Endothelial cell of umbilical vein (primary cell): ENCODE measurements around the gene AJAP1. TPM values are rescaled to one million over a fixed set of nuclear protein-coding genes. Genes with fewer than 3 reads are reported as not detected.

Experiments
- BruUV-seq: library from RNA; stranded (reverse); fragments of 400-500 nt; replicated peaks from 2 replicates; lab custom pipeline; 2021; lab: Mats Ljungman, UMichigan
- CTCF ChIA-PET: fragments of 300-600, 350-600 bp; sonication (Branson Sonifier 250); formaldehyde crosslinking; loops from one replicate; lab custom pipeline; 2021; ENCODE audit warnings: antibody characterized with exemption, inconsistent platforms; lab: Charles Lee
- POLR2A ChIA-PET: fragments of 300-600, 350-600 bp; sonication (Branson Sonifier 250); formaldehyde crosslinking; loops from one replicate; lab custom pipeline; 2021; ENCODE audit warnings: antibody characterized with exemption, inconsistent platforms; lab: Charles Lee
- DNase-seq: peaks from one replicate; pipeline ENCODE4 v3.0.0-alpha.2; 2011; ENCODE audit warnings: low read depth, low spot score
- FAIRE-seq: peaks from 2 replicates; lab custom pipeline; 2011; peaks lifted over from hg19 to GRCh38; lab: Jason Lieb, UNC
- H2AFZ ChIP-seq: 2 replicates; pipeline ENCODE4 v1.6.0; 2012; ENCODE audit warnings: low read depth, low read length, control low read depth, inconsistent platforms
- H3K27ac ChIP-seq: 2 replicates; pipeline ENCODE4 v1.5.1; 2011; ENCODE audit warnings: low read depth, mild to moderate bottlenecking, control low read depth, low read length, moderate library complexity; ENCODE audit not compliant: insufficient read depth
- H3K27me3 ChIP-seq, 2 experiments: 2 replicates each; pipeline versions ENCODE4 v1.6.0 to v1.6.1; 2011; ENCODE audit warnings: low read length in 2 of 2, mixed read lengths in 1 of 2; ENCODE audit not compliant: control insufficient read depth in 2 of 2, insufficient read depth in 2 of 2
- H3K36me3 ChIP-seq, 2 experiments: 2 replicates in 1 of 2; 3 replicates in 1 of 2; pipeline ENCODE4 v1.5.1; 2011; ENCODE audit warnings: low read length in 2 of 2, mild to moderate bottlenecking in 1 of 2, moderate library complexity in 1 of 2; ENCODE audit not compliant: control insufficient read depth in 2 of 2, insufficient read depth in 2 of 2; ENCODE audit errors: extremely low read depth in 1 of 2
- H3K4me1 ChIP-seq: 3 replicates; pipeline ENCODE4 v1.5.1; 2011; ENCODE audit warnings: mild to moderate bottlenecking, low read length; ENCODE audit not compliant: control insufficient read depth, insufficient read depth; ENCODE audit errors: extremely low read depth
- H3K4me2 ChIP-seq: 2 replicates; pipeline ENCODE4 v1.6.1; 2011; ENCODE audit warnings: low read length, control low read depth, mixed read lengths; ENCODE audit not compliant: insufficient read depth
- H3K4me3 ChIP-seq, 3 experiments: fragments of 200-600 bp in 1 of 3; sonication (generic), shearing (Covaris generic) in 1 of 3; replicated peaks in 1 of 3; 2 replicates each; pipeline ENCODE4 v1.5.1; 2011 to 2016; ENCODE audit warnings: control low read depth in 3 of 3, low read length in 3 of 3, mild to moderate bottlenecking in 2 of 3, inconsistent platforms in 1 of 3, low read depth in 1 of 3, moderate library complexity in 1 of 3; ENCODE audit not compliant: insufficient read depth in 1 of 3
- H3K79me2 ChIP-seq: 2 replicates; pipeline ENCODE4 v1.6.0; 2012; ENCODE audit warnings: low read length, inconsistent platforms; ENCODE audit not compliant: control insufficient read depth, insufficient read depth
- H3K9ac ChIP-seq: replicated peaks from 2 replicates; pipeline ENCODE3; 2011; ENCODE audit warnings: low read length, control low read depth; ENCODE audit not compliant: insufficient read depth; ENCODE audit errors: extremely low read depth
- H3K9me1 ChIP-seq: replicated peaks from 3 replicates; pipeline ENCODE4 v1.6.0; 2011; ENCODE audit warnings: mild to moderate bottlenecking, low read length; ENCODE audit not compliant: control insufficient read depth, insufficient read depth; ENCODE audit errors: extremely low read depth
- H3K9me3 ChIP-seq: replicated peaks from 2 replicates; pipeline ENCODE4 v1.5.1; 2012; ENCODE audit warnings: low read length, inconsistent platforms; ENCODE audit not compliant: control insufficient read depth, insufficient read depth
- H4K20me1 ChIP-seq: replicated peaks from 2 replicates; pipeline ENCODE3; 2011; ENCODE audit warnings: mild to moderate bottlenecking, low read length; ENCODE audit not compliant: control insufficient read depth, insufficient read depth; ENCODE audit errors: extremely low read depth
- CTCF ChIP-seq, 2 donors: IDR thresholded peaks; 1 replicate in 1 of 2; 2 replicates in 1 of 2; pipeline ENCODE4 v1.5.1; 2011; ENCODE audit warnings: low read length in 2 of 2, mild to moderate bottlenecking in 2 of 2, moderate library complexity in 2 of 2, control low read depth in 1 of 2, inconsistent platforms in 1 of 2, low read depth in 1 of 2; ENCODE audit not compliant: insufficient read depth in 1 of 2; ENCODE audit errors: extremely low read depth in 1 of 2
- EZH2 ChIP-seq: IDR thresholded peaks from 2 replicates; pipeline ENCODE4 v1.6.1; 2012; ENCODE audit warnings: borderline replicate concordance, low read depth, mild to moderate bottlenecking, moderate library complexity, low read length, inconsistent platforms; ENCODE audit not compliant: severe bottlenecking
- FOS ChIP-seq: IDR thresholded peaks from 2 replicates; pipeline ENCODE4 v1.6.1; 2011; ENCODE audit warnings: mild to moderate bottlenecking, low read length, moderate library complexity, borderline replicate concordance; ENCODE audit not compliant: insufficient read depth
- GATA2 ChIP-seq: IDR thresholded peaks from 2 replicates; pipeline ENCODE4 v1.7.0; 2011; ENCODE audit warnings: low read depth, mild to moderate bottlenecking, moderate library complexity, mixed read lengths, low read length; ENCODE audit not compliant: insufficient read length, insufficient read depth
- JUN ChIP-seq: IDR thresholded peaks from 2 replicates; pipeline ENCODE4 v1.6.1; 2011; ENCODE audit warnings: borderline replicate concordance, low read depth; ENCODE audit not compliant: insufficient read length, insufficient read depth
- MAX ChIP-seq: IDR thresholded peaks from 2 replicates; pipeline ENCODE4 v1.6.1; 2011; ENCODE audit not compliant: insufficient read depth, insufficient read length
- MYC ChIP-seq: IDR thresholded peaks from one replicate; pipeline ENCODE4 v1.6.1; 2011; ENCODE audit warnings: mild to moderate bottlenecking, low read depth, low read length
- POLR2A ChIP-seq: IDR thresholded peaks from 2 replicates; pipeline ENCODE4 v1.6.1; 2012; ENCODE audit warnings: low read depth, mild to moderate bottlenecking, control low read depth, low read length
- POLR2AphosphoS5 ChIP-seq: IDR thresholded peaks from 2 replicates; pipeline ENCODE4 v1.6.1; 2012; ENCODE audit warnings: low read depth, mild to moderate bottlenecking, control low read depth, low read length, moderate library complexity; ENCODE audit not compliant: insufficient read depth
- dilution Hi-C: fragments of 300-500 bp; cut with MboI; formaldehyde crosslinking; loops from one replicate; pipeline ENCODE4 v1.15.0; 2019; ENCODE audit warnings: low sequenced_read_pairs; ENCODE audit not compliant: extremely low pct_ligation_motif_present
- intact Hi-C: fragments of 100-400 bp; cut with micrococcal nuclease; formaldehyde crosslinking; loops from one replicate; pipeline ENCODE4 v1.10.0; 2022
- polyA plus RNA-seq, 4 experiments: library from polyadenylated mRNA; depleted of rRNA in 3 of 4; stranded (reverse) in 3 of 4; unstranded in 1 of 4; fragments of >200 nt; gene quantifications; 2 replicates each; pipeline versions ENCODE4 v1.2.1 to v1.2.3, GENCODE V29; 2011 to 2012; ENCODE audit warnings: missing spikeins in 1 of 4
- total RNA-seq: library from RNA; stranded (reverse); gene quantifications from 2 replicates; pipeline ENCODE4 v1.2.3, GENCODE V29; 2021

AJAP1 gene
- total and polyA plus RNA-seq, 2 donors (not counting 3 experiments of a cell fraction or from before 2014, with no cell fraction given) = not detected

- Histone ChIP-seq H2AFZ (no peak overlapping the region), H3K27ac (no peak overlapping the region), H3K27me3 (no peaks in the 10 kb centered on the region), H3K9me3 (no peaks in the 10 kb centered on the region), H3K9ac (no peak overlapping the region), H3K79me2 (no peaks in the 10 kb centered on the region), H3K36me3 (no peaks in the 10 kb centered on the region), H3K4me3 (no peak overlapping the region), H3K9me1 (no peaks in the 10 kb centered on the region), H3K4me2 (no peak overlapping the region), H4K20me1 (no peaks in the 10 kb centered on the region), H3K4me1 (no peaks in the 10 kb centered on the region)
- ChIA-PET POLR2A (no interaction called here), CTCF (no interaction called here)
- TF ChIP-seq FOS (no peak), CTCF (IDR thresholded peaks at IDR 0.05; ENCODE audit: extremely low read depth in 1 of 2, insufficient read depth in 1 of 2, low read depth in 1 of 2, low read length in 2 of 2) (no peak), GATA2 (no peak), POLR2A (no peak), MYC (no peak), JUN (no peak), POLR2AphosphoS5 (no peak), MAX (no peak), EZH2 (no peak)
- FAIRE-seq (no peak), DNase-seq (no peak)
- no TSS peak for BruUV-seq
- dilution Hi-C loops = no loop called here
- intact Hi-C loops = no loop called here
These were observed 31.6 kb upstream of the AJAP1 start for GRCh38 chr1:4622821-4623220.
